HG03103 (cell line): ENCODE results near the gene RNF181.
A peak's percentile ranks its signal among the peaks of the same experiment; 100 is the strongest.
"Not testable (repeated sequence)": the region's sequence is repeated elsewhere in the genome, so short reads cannot be mapped to it uniquely, and the experiment has no call there.

ENCODE experiments used
- ATAC-seq: cut with Tn5 transposase; IDR thresholded peaks from one replicate; pipeline ENCODE4 v1.9.1; 2021; ENCODE audit warnings: low read depth; ENCODE audit not compliant: unreplicated experiment

The RNF181 gene

DNA sequence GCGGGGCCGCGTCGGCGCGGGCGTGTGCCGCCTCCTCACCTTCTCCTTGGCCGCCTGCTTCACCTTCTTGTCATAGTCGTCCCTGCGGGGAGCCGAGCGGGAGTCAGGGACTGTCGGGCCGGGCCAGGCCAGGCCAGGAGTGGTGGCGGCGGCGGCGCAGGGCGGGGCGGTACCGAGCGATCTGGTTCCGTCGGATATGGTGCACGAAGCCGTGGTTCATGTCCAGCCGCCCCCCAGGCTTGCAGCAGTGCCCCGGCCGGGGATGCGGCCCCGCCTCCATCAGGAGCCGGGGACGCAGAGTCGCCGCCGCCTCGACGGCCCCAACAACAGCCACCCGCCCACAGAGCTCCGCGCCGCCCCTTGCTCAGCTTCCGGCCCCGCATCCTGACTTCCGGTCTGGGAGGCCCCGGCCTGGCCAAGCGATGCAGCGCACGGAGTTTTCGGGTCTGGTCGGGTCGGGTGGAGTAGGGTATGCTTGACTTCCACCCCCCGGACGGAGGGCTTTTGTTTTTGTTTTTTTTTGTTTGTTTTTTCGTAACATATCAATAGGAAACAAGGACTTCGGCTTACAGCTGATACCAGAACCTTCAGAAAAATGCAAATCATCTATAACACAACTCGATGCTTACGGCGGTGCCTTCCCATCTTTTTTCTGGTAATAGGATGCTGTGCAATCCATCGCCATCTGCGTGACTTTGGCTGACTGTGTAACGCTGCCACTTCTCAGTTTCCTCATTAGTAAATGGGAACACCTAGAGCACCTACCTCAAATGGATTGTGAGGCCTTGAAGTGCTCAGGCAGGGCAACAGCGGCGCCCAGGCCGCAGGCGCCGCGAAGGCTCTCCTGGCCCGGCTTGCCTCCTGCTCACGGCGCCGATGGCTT is 16.4 kb downstream of the RNF181 start, which contains the start of gene C2orf68:
Gene C2orf68, minus strand, starts transcription at position 362 of the 883 bp plus-strand sequence. Its CDS starts 82 bp downstream, at position 280.
- peak; percentile 75 for ATAC-seq

DNA sequence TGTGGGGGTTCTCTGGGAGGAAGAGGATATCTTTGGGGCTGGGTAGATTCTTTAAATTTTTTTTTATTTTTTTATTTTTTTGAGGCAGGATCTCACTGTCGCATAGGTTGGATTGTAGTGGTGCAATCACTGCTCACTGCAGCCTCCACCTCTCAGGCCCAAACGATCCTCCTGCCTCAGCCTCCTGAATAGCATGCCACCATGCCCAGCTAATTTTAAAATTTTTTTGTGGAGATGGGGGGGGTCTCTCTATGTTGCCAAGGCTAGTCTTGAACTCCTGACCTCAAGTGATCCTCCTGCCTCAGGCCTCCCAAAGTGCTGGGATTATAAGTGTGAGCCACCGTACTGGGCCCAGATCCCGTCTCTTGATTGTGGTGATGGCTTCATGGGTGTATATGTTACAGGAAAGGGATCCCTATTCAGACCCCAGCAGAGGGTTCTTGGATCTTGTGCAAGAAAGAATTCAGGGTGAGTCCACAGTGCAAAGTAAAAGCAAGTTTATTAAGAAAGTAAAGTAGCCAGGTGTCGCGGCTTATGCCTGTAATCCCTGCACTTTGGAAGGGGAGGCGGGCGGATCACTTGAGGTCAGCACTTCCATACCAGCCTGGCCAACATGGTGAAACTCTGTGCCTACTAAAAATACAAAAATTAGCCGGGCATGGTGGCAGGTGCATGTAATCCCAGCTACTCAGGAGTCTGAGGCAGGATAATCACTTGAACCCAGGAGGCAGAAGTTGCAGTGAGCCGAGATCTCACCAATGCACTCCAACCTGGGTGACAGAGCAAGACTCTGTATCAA is 18.4 kb downstream of the RNF181 start:
- ATAC-seq = no peak

DNA sequence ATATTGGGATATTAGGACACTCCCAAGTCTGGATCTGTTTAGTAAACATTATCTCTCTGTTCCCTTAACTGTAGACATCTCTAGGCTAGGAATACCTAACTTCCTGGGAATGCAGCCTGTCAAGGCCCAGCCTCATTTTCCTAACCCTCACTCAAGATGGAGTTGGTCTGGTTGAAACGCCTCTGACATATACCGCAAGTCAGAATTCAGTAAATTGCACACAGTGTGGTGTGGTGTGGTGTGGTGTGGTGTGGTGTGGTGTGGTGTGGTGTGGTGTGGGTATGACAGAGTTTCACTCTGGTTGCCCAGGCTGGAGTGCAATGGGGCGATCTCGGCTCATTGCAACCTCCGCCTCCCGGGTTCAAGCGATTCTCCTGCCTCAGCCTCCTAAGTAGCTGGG is 19.2 kb downstream of the RNF181 start:
- ATAC-seq = not testable (repeated sequence)

DNA sequence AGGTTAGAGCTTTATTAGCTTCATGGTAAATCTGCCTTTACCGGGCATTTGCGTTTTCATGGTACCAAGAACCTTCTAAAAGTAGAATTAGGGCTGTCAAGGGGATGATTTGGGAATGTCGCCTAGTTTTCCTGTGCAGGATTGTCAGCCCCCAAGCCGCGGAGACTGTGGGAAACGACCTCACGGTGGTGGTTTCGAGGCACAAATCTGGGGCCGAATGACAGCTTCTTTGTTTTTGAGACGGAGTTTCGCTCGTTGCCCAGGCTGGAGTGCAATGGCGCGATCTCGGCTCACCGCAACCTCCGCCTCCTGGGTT is 19.8 kb downstream of the RNF181 start:
- ATAC-seq = no peak

DNA sequence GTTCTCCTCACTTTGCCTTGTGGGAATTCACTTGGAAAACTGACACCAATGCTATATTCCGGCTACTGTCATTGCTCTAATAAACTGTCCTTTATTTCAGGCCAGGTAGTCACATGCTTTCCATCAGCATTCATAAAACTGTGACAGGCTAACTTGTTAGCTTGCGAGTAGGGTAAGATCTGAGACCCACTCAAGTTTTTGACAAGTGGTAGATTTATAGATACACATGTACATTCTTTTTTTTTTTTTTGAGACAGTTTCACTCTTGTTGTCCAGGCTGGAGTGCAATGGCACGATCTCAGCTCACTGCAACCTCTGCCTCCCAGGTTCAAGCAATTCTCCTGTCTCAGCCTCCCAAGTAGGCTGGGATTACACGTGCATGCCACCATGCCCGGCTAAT is 22.2 kb downstream of the RNF181 start:
- ATAC-seq = not testable (repeated sequence)

DNA sequence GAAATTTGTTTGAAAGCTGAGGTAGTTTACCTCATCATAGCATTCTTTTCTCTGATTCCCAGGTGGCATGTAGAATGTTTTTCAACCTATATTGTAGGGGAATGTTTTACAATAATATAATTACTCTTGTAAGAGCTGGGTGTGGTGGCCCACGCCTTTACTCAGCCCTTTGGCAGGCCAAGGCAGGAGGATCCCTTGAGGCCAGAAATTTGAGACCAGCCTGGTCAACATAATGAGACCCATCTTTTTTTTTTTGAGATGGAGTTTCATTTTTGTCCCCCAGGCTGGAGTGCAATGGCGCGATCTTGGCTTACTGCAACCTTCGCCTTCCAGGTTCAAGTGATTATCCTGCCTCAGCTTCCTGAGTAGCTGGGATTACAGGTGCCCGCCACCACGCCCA is 24.1 kb downstream of the RNF181 start:
- no peak for ATAC-seq

DNA sequence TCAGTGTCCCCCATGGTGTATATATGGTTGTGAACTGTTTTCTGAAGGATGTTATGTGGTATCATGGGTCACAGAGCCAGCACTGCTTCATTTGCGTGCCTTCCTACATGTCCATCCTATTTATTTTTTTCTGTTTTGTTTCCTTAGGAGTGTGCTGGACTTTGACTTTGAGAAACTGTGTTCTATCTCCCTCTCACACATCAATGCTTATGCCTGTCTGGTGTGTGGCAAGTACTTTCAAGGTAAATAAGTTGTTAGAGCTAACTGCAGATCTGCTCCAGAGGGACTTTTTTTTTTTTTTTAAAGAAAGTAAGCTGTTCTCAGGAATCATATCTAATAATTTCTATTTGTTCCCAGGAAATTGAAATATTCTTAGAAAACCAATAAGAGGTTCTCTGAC is 25.8 kb downstream of the RNF181 start:
- ATAC-seq = no peak

DNA sequence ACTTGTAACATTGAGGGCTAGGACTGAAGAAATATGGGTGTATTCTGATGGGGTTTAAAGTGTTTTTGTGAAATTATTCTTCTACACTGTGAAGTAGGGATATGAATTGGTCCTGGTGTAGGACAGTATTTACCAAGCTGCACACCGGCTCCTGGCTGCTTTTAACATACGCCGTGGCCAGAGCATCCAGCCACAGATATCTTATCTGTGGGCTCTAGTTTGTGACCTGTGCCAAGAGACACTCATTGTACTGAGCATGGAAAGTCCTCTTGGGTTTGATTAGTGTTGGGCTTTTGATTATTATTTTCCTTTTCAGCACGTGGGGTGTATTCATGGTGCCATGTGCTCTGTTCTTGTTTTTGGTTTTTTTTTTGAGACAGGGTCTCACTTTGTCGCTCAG is 28.4 kb downstream of the RNF181 start:
- ATAC-seq = no peak

DNA sequence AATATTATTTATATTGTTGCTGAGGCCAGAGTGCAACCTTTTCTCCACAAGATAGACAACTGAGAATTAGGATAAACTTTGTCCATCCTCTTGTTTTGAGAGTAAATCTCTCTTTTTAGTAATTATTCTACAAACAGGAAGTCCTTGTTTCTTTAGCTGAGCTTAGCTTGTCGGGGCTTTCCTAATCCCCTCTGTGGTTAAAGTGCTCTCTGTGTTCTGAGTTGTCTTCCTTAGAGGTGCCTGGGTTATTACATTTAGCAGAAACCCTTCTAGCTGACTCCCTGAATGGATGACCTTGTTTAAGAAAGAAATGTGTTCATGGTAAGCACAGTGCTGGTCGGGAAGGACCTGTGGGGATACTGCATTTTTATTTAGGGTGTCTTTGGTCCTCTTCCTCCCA is 33.1 kb downstream of the RNF181 start:
- ATAC-seq = no peak

DNA sequence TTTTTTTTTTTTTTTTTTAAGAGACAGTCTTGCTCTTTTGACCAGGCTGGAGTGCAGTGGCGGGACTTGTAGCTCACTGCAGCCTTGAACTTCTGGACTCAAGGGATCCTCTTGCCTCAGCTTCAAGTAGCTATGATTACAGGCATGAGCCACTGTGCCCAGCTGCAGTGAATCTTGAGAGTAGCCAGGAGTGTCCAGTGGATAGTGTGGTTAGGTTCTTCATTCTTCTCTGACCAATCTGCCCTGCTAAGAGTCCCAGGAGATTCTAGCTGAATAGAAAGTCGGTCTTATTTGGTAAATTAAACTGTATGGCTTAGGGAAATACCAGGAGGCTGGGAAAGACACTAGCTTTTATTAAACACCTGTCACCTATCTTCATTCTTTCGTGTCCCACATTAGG is 35.8 kb downstream of the RNF181 start:
- ATAC-seq = no peak

DNA sequence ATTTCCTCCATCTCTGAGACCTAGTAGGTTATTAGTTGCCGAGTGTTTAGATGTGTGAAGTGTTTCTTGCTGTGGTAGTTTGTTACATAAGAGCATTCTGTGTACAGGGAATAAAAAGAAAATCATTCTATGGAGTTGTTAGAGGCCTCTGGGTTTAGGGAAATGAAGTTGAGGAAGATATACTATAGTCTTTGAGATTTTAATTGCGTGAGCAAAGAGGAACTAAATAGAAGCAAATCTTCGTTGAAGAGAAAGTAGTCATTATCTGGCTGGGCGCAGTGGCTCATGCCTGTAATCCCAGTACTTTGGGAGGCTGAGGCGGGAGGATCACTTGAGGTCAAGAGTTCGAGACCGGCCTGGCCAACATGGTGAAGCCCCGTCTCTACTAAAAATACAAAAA is 39.5 kb downstream of the RNF181 start:
- ATAC-seq = no peak

DNA sequence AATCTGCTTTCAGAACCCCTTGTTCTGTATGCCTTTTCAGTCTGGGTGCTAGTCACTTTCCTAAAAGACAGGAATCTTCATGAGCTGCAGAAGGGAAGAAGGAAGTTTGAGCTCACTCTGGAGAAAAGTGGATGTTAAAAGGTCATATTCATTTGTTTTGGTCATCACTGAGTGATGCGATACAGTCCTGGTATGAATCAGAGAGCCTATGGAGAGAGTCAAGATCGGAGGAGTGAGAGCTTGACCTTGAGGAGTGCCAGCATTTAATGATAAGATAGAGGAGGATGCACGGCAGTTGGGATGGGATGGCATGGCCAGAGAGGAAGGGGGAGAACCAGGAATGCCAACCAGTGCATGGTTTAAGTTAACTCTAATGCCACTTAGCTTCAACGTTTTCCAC is 40.1 kb downstream of the RNF181 start:
- no peak for ATAC-seq

DNA sequence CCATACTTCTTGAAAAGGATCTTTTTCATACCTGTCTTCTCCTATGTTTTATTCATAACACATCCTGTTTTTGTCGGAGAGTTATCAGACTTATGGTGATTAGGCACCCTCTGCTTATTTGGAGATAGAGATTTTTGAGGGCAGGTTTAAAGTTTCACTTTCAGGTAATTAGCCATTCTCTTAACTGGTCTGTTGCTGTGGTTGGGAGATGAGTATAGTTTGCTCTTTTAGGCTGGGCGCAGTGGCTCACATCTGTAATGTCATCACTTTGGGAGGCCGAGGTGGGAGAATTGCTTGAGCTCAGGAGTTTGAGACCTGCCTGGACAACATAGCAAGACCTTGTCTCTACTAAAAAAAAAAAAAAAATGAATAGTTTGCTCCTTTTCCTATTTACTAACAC is 47.2 kb downstream of the RNF181 start:
- no peak for ATAC-seq

DNA sequence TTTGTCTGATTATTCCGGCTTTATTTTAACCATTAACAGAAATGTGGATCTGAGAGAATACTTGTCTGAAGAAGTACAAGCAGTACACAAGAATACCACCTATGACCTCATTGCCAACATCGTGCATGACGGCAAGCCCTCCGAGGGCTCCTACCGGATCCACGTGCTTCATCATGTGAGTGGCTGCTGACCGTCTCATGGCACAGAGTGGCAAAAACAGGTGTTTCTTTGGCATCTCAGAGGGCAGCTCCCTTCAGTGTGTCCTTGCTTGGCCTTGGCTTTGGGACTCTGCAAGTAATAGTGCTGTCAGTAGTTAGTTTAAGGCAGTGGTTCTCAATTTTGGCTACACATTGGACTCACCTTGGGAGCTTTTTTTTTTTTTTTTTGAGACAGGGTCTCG is 49.4 kb downstream of the RNF181 start:
- ATAC-seq = no peak

DNA sequence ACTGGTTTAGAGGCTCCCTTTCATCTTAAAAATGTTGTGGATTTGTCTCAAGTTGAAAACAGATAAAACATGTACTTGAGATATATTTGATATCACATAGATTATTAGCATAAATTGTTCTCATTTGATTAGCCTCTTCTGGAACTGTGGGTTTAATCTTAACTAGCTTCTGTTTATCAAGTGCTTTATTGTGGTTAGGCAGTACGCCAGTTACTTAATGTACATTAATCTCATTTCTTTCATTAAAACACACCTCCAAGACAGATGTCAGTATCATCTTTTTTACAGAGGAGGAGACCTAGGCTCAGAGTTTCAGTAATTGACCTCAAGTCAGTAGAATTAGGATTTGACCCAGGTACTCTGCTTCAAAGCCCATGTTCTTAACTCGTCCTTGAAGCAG is 50.6 kb downstream of the RNF181 start:
- no peak for ATAC-seq
